Mucosa of descending colon (tissue), 3 donors: Measurements from ENCODE around the gene GDAP2. TPM values are rescaled to one million over a fixed set of nuclear protein-coding genes. Genes with fewer than 3 reads are reported as not detected.
"Not testable (repeated sequence)": the region's sequence is repeated elsewhere in the genome, so short reads cannot be mapped to it uniquely, and the experiment has no call there.

ENCODE experiments used
- ATAC-seq: fragments of 200-7000 bp; cut with Tn5 transposase; one replicate; pipeline ENCODE4 v1.9.1; 2020; ENCODE audit warnings: mild to moderate bottlenecking, moderate library complexity
- DNase-seq, 3 donors: peaks; one replicate each; pipeline ENCODE4 v3.0.0-alpha.2; 2020
- H3K36me3 ChIP-seq: fragments of 200-600 bp; one replicate; pipeline ENCODE4 v1.8.0; 2021; ENCODE audit warnings: low read depth, mild to moderate bottlenecking
- H3K4me1 ChIP-seq: fragments of 200-600 bp; one replicate; pipeline ENCODE4 v1.8.0; 2021; ENCODE audit warnings: low read depth, mild to moderate bottlenecking
- H3K4me3 ChIP-seq: fragments of 200-600 bp; one replicate; pipeline ENCODE4 v1.8.0; 2021; ENCODE audit warnings: mild to moderate bottlenecking
- H3K9me3 ChIP-seq: fragments of 200-600 bp; one replicate; pipeline ENCODE4 v1.8.0; 2021; ENCODE audit warnings: mild to moderate bottlenecking
- intact Hi-C, 2 donors: fragments of 100-400 bp; cut with DNase I in 1 of 2; cut with micrococcal nuclease in 1 of 2; formaldehyde crosslinking; loops; one replicate each; pipeline versions ENCODE4 v1.11.0 to v1.11.1; 2022; cut with DNase I, micrococcal nuclease
- total RNA-seq, 3 donors: library from RNA; stranded (reverse); fragmentation: NEBNext Ultra II Directional in 2 of 3; extraction: Animal tissue kit (Norgen Biotek cat#: 25700) in 2 of 3; gene quantifications; one replicate each; pipeline versions ENCODE4 v1.2.1 to v1.2.4, GENCODE V29; 2021 to 2023
- TF ChIP-seq, protein P1 (sequence below): fragments of 200-600 bp; IDR thresholded peaks from one replicate; pipeline ENCODE4 v1.8.0; 2022; ENCODE audit warnings: antibody characterized with exemption, mild to moderate bottlenecking
- donor health status: DM: no; HTN: no; CAD: no; lungs with moderate emphysema.
- donor health status: DM: no; HTN: no; CAD: no.
- donor health status: DM: no; HTN: yes; CAD: no.

GDAP2 gene
- total RNA-seq, 3 donors from 2014 or later = 27.4 to 36.0 (median 33.5) TPM

DNA sequence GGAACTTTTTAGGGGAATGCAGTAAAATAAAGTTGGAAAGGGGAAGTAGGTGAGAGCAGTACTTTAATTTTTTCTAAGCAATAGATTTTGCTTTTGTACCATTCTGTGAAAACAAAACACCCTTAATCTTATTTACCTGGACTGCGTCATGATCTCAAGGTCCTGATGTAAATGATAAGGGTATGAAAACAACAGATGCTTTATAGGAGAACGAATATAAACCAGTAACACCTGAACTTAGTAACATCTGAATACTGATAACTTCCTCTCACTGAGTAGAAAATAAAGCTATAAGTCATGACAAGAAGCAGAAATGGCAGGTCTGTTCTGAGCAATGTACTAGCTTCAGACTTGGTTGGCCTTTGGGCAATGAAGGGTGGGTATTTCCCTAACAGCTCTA, 77.7 kb downstream of the GDAP2 start:
- no peak overlapping the region for H3K4me3 ChIP-seq
- H3K36me3 ChIP-seq = no peaks in the 10 kb centered on the region
- no peaks in the 10 kb centered on the region for H3K4me1 ChIP-seq
- ATAC-seq (no peak), DNase-seq (no peak)
- no peaks in the 10 kb centered on the region for H3K9me3 ChIP-seq
- TF ChIP-seq, protein P1, sequence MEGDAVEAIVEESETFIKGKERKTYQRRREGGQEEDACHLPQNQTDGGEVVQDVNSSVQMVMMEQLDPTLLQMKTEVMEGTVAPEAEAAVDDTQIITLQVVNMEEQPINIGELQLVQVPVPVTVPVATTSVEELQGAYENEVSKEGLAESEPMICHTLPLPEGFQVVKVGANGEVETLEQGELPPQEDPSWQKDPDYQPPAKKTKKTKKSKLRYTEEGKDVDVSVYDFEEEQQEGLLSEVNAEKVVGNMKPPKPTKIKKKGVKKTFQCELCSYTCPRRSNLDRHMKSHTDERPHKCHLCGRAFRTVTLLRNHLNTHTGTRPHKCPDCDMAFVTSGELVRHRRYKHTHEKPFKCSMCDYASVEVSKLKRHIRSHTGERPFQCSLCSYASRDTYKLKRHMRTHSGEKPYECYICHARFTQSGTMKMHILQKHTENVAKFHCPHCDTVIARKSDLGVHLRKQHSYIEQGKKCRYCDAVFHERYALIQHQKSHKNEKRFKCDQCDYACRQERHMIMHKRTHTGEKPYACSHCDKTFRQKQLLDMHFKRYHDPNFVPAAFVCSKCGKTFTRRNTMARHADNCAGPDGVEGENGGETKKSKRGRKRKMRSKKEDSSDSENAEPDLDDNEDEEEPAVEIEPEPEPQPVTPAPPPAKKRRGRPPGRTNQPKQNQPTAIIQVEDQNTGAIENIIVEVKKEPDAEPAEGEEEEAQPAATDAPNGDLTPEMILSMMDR = no peak
- intact Hi-C loops = no loop called here

DNA sequence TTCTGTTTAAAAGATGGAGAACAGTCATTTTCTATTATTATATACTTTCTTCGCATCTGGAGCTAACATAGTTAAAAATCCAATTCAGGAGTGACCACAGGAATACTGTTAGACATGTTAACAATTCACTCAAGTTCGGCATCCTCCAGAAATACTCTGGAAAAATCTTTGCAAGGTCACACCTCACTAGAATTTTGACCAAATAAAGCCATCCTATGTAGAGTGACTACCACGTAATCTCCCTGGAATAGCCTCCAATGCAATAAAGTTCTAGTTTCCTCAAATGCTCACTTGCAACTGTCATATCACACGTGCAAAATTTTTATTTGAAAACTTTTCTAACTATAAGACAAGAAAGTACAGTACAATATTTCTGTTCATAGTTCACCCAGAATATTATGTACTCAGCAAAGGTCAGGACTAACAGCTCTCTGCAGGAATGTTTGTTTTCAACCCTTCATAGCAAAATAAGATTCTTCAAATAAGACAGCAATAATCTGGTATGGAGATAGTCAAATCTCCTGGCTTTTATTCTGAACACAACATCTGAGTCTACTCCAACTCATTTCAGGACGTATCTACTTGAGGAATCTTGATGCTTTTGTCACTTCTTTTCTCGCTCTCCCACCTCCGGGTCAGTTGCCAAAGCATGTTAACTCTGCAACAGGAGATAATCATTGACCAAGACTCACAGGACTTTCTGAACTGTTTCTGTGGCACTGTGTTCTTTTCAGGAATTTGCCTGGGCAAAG, 82.6 kb downstream of the GDAP2 start:
- intact Hi-C loops = no loop called here
- DNase-seq (no peak), ATAC-seq (no peak)
- Histone ChIP-seq H3K4me1 (no peaks in the 10 kb centered on the region), H3K9me3 (peaks cover 4% of the 10 kb centered on the region), H3K36me3 (no peaks in the 10 kb centered on the region), H3K4me3 (no peak overlapping the region)
- TF ChIP-seq, protein P1 = no peak

DNA sequence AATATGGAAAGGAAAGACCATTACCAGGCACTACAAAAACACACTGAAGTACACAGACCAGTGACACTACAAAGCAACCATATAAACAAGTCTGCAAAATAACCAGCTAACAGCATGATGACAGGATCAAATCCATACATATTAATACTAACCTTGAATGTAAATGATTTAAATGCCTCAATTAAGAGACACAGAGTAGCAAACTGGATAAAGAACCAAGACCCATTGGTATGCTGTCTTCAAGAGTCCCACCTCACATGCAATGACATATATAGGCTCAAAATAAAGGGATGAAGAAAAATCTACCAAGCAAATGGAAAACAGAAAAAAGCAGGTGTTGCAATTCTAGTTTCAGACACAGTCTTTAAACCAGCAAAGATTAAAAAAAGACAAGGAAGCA, 84.9 kb downstream of the GDAP2 start:
- H3K4me1 ChIP-seq, ATAC-seq, DNase-seq, H3K9me3 ChIP-seq, intact Hi-C loops, H3K4me3 ChIP-seq, H3K36me3 ChIP-seq: not testable (repeated sequence)

DNA sequence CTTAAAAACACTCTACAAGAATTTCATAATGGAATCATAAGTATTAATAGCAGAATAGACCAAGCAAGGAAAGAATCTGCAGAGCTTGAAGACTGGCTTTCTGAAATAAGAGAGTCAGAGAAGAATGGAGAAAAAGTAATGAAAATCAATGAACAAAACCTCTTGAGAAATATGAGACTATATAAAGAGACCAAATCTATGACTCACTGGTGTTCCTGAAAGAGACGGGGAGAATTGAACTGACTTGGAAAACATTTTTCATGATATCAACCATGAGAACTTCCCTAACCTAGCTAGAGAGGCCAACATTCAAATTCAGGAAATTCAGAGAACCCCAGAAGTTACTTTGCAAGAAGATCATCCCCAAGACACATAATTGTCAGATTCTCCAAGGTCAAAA, 85.6 kb downstream of the GDAP2 start:
- ATAC-seq = no peak
- Histone ChIP-seq H3K36me3 (no peaks in the 10 kb centered on the region), H3K4me3 (no peak overlapping the region), H3K4me1 (no peaks in the 10 kb centered on the region), H3K9me3 (peaks cover 4% of the 10 kb centered on the region)
- TF ChIP-seq, protein P1 = no peak
- intact Hi-C loops = no loop called here
- no peak for DNase-seq

DNA sequence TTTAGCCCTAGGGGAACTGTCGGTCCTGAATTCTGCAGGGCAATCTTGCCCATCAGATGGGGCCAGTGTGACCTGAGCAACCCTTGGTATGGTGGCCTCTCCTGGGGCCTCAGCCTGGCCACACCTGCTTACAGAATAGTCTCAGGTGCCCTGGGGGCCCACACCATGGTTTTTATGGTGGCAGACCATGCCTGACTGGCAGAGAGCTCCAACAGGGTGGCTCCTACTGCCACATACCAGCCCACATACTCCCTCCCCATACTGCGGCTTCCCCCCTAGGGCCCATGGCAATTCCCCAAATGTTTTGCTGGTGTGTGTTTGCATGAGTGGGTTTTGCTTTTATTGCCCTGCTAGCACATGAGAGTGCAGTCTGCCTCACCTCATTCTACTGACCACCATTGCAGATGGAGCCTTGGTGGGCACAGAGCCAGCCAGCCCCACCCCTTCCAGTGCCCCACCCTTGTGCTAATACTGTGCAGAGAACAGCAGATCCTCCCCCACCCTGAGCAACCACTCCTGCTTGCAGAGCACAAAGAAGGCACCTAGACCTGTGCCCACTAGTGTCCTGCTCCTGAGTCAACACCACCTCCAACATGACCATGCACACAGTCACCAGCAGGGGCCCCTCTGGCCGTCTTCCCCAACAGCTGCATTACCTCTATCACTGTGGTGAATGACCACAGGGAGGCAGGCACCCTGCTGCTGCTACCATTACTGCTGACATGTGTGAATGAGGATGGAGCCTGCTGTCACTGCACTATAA, 86.8 kb downstream of the GDAP2 start:
- H3K9me3 ChIP-seq = peaks cover 4% of the 10 kb centered on the region
- TF ChIP-seq, protein P1 = no peak
- no peaks in the 10 kb centered on the region for H3K36me3 ChIP-seq
- DNase-seq (no peak), ATAC-seq (peak; percentile 22)
- intact Hi-C loops = no loop called here
- H3K4me1 ChIP-seq = no peaks in the 10 kb centered on the region
- no peak overlapping the region for H3K4me3 ChIP-seq

DNA sequence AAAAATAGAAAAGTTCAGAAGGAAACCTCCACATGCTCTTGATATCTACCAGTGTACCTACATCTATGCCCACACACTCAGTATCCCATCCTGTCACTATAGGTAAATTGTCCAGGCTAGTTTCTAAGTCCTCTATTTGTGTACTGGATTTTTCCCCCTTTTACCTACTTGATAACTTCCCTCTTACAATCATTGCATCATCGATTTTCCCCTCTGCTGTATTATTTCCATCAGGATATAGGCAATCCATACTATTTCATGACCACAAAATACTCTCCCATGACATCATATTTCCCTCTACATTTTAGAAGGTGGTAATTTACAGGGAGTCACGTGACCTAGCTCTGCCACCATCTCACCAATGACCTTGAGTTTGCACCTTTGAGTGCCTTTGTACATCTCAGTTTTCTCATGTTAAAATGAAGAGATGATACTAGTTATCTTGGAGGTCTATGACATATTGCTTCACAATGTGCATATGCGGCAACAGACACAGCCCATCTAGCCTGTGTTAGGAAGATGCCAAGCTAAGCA, 88.2 kb downstream of the GDAP2 start:
- intact Hi-C loops = no loop called here
- DNase-seq (no peak), ATAC-seq (no peak)
- TF ChIP-seq, protein P1 = no peak
- no peak overlapping the region for H3K4me3 ChIP-seq
- H3K4me1 ChIP-seq = no peaks in the 10 kb centered on the region
- H3K9me3 ChIP-seq = peaks cover 4% of the 10 kb centered on the region
- H3K36me3 ChIP-seq = no peaks in the 10 kb centered on the region
